Measurements from ENCODE around the gene PDE8B.

GRCh38 chr5:77250021-77250420 is 39.5 kb downstream of the PDE8B start:
- TF ChIP-seq CTCF (IDR thresholded peaks at IDR 0.05): no peak
- TF ChIP-seq POLR2A (IDR thresholded peaks at IDR 0.05): no peak

Data from right lobe of liver (tissue), 4 donors.